SH-SY5Y (cell line): Measurements from ENCODE around the gene C11orf24.

Experiments used
- GATA2 ChIP-seq: IDR thresholded peaks from 2 replicates; pipeline ENCODE4 v1.6.1; 2011; ENCODE audit warnings: mild to moderate bottlenecking, low read depth, low read length
- GATA3 ChIP-seq: IDR thresholded peaks from 2 replicates; pipeline ENCODE4 v1.6.1; 2011; ENCODE audit warnings: low read depth, mild to moderate bottlenecking, low read length, moderate library complexity

DNA sequence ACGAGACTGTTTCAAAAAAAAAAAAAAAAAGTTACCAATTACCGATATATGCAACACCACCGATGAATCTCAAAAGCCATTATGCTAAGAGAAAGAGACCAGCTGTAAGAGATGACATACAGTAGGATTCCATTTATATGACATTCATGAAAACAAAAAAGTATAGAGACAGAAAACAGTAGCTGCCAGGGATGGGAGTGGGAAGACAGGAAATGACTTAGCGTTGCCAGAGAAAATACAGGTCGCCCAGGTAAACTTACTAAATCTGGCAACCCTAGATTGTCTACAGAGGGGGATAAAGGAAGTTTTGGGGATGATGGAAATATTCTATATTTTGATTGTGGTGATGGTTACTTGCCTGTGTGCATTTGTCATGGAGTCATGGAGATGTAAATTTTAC, 7.9 kb upstream of the C11orf24 start:
- no peak for TF ChIP-seq GATA3
- no peak for TF ChIP-seq GATA2
